Uterine smooth muscle cell (primary cell): Measurements from ENCODE around the gene MAP3K10. TPM values are rescaled to one million over a fixed set of nuclear protein-coding genes. Genes with fewer than 3 reads are reported as not detected.

Source experiments
- total RNA-seq: library from RNA; depleted of rRNA; stranded (reverse); fragments of >200 nt; gene quantifications from 2 replicates; pipeline ENCODE4 v1.2.3, GENCODE V29; 2014

The MAP3K10 gene
- total RNA-seq: 8.4 and 12.7 TPM in 2 replicates

GRCh38 chr19:40190891-40191835, at the start of gene MAP3K10:
TSS of gene MAP3K10 (plus strand) at chr19:40191426. CDS start at chr19:40192032, 606 bp downstream.

DNA sequence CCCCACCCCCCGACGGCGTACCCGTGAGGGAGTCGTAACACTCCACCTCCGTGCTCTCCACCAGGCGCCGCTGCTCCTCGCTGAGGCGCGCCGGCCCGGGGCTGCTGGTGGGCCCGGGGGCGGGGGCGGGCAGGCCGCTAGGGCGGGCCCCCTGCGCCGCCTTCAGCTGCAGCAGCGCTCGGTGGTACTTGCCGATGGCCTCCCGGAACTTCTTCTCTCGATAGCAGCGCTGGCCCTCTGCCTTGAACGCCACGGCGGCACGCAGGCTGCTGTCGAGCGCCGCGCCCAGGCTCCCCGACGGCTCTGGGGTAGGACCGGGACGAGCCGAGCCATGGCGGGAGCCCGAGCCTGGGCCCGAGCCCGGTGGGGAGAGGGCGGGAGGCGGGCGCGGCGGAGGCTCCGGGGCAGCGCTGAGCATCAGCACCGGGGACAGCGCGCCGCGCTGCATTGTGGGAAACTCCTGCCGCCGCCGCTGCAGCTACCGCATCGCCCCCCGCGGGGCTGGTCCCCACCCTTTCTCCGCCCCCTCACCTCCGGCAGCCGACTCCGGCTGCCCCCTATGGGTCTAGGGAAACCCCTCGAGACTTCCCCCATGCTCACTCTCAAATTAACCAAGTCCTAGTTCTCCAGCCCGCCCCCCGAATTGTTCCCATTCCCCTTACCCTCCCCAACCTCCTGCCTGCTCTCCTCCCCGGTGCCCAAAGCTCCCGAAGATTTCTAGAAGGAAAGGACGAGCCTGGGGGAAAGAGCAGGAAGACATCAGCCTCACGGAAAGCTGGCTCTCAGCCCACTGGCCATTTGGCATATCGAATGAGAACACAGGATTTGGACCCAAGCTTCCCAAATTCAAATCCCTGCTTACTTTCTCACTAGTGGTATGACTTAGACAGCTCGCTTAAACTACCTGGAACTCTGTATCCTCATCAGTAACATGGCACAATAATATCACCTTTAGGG, 27.0 kb downstream of the MAP3K10 start, which contains the start of gene TTC9B:
Gene TTC9B, minus strand, starts transcription at position 451 of the 957 bp plus-strand sequence. Its CDS starts 3 bp downstream, at position 448.

Other genes with a start within 250 kb of the MAP3K10 start
- 117 and 166 TPM in 2 replicates for gene PSMC4, start 220.3 kb upstream of the MAP3K10 start, total RNA-seq
- gene ZNF546, start 194.4 kb upstream of the MAP3K10 start, total RNA-seq: 5.4 and 8.2 TPM in 2 replicates
- gene ZNF780B, start 135.2 kb upstream of the MAP3K10 start, total RNA-seq: 14.1 and 18.6 TPM in 2 replicates
- 19.0 and 25.1 TPM in 2 replicates for gene ZNF780A, start 100.5 kb upstream of the MAP3K10 start, total RNA-seq
- not detected in 2 replicates for gene TTC9B, start 27.0 kb downstream of the MAP3K10 start, total RNA-seq
- gene CCNP, start 35.3 kb downstream of the MAP3K10 start, total RNA-seq: 0.12 and 0.22 TPM in 2 replicates
- 104 and 105 TPM in 2 replicates for gene AKT2, start 93.9 kb downstream of the MAP3K10 start, total RNA-seq
- gene C19orf47, start 157.0 kb downstream of the MAP3K10 start, total RNA-seq: 5.5 and 8.0 TPM in 2 replicates
- gene PLD3, start 157.3 kb downstream of the MAP3K10 start, total RNA-seq: 127 and 267 TPM in 2 replicates
- gene HIPK4, start 198.8 kb downstream of the MAP3K10 start, total RNA-seq: 0.33 TPM in 1 of 2 replicates, not detected in the other
- gene PRX, start 222.0 kb downstream of the MAP3K10 start, total RNA-seq: 1.4 and 3.9 TPM in 2 replicates
- gene SERTAD1, start 234.6 kb downstream of the MAP3K10 start, total RNA-seq: 21.4 and 23.4 TPM in 2 replicates